Measurements from ENCODE around the gene SLC44A1.

DNA sequence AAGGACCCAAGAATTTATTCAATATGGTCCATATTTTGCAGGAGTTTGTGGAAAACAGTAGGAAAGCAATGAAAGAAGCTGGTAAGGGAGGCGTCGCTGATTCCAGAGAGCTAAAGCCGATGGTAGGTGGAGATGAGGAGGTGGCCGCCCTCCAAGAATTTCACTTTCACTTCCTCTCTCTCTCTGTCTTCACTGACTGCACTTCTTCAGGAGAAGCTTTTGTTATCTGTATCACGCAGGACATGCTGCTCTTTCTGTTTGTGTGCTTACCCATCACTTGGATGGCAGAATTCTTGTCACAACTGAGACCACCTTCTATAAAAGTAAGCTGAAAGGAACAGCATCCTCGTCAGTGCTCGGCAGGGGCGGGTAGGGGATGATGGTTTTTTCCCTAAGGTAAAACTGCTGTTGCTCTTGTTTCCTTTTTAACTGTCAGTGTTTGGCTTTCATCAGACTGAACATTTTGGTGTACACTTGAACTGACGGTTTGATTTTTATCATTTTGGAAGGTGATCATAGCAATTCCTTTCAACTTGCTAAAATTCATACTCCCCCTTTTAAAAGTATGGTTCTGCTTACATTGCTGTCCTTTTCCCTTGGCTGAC, 141.0 kb downstream of the SLC44A1 start:
- TF ChIP-seq CTCF (IDR thresholded peaks at IDR 0.05): no peak
- no peak for TF ChIP-seq POLR2A (IDR thresholded peaks at IDR 0.05)
- TF ChIP-seq EP300 (IDR thresholded peaks at IDR 0.05; ENCODE audit: low read depth): no peak
